DMS114 treated with DMSO at 0.1 percent for 48 hours (cell line): ENCODE measurements around the gene OR7G1.

Experiments
- DNase-seq: peaks from one replicate; lab custom pipeline; 2025; ENCODE audit not compliant: unreplicated experiment; lab: John Stamatoyannopoulos, UW

Gene OR7G1

GRCh38 chr19:9115307-9115813 is at the start of gene OR7G1:
TSS of gene OR7G1 (minus strand) at chr19:9115763. CDS start at chr19:9115763, 0 bp downstream.
- DNase-seq, result no peak

- no peak for DNase-seq
These were observed 49.7 kb upstream of the OR7G1 start for GRCh38 chr19:9165261-9165660.

DNA sequence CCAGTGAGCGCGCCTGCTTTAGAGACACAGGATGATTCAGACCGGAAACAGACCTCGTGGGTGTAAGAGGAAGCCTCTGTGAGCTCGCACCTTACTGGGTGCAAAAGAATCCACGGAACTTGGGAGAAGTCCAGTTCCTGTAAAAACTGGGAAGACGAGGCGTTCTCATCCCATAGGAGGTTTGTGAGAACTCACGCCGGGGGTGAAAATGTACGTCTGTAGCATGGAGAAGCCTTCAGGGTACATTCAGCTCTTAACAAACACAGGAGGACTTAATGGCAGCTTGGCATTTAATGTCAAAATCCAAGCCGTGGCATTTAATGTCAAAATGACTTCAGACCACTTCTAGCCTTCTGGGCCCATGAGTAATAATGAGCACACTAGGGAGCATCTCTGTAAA is 45.9 kb upstream of the OR7G1 start:
- DNase-seq, result no peak

DNA sequence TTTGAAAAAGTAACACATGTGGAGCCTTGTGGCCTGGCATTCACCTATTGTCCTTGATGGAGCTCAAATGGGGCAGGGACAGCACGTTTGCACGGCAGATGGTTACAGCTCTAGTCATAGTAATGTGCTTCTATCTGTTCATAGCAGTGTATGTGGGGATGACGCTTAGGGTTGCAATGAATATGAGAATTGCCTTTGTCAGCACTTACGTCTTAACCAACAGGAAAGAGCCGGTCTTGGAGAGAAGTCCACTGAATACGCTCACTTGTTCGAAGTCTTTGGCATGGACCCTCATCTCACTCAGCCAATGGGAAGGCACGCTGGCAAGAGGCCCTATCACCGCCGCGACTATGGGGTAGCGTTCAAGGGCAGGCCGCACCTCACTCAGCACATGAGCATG is 44.3 kb upstream of the OR7G1 start:
- DNase-seq, result no peak

DNA sequence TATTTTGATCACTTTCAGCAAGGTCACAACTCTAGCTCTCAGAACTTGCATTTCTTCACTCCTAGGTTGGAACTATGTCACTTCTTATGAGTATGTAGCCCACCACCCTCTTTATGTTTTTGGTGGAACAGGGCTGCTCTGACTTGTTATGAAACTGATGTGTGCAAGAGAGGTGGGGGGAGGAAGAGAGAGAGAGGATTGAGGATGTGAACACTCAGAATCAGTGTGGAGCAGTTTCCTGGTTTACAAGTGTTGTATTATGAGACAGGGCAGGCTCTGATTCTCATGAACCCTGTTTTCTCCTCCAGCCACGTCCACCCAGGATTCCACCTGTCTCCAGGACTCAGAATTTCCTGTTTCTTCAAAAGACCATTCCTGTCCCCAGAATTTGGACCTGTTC is 40.7 kb upstream of the OR7G1 start:
- no peak for DNase-seq

- DNase-seq, result no peak
These were observed 40.0 kb upstream of the OR7G1 start for GRCh38 chr19:9155591-9155990.

- DNase-seq, result no peak
These were observed 35.8 kb upstream of the OR7G1 start for GRCh38 chr19:9151367-9151766.

DNA sequence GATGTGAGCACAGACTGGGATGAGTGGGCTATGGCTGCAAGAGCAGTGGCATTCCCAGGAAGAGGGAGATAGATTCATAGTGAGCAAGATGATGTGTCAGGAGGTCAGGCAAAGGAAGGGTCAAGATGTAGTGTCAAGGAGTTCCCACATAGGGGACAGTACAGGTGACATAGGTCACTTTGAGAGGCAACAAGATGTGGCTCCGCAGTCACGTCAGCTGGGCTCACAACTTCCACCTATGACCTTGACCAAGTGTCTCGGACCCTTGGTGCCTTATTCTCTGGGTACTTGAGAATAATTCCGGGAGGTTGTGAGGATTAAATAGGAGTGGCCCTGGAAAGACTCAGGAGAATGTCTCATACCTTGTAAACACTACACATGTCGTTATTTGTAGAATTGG is 35.1 kb upstream of the OR7G1 start:
- no peak for DNase-seq

DNA sequence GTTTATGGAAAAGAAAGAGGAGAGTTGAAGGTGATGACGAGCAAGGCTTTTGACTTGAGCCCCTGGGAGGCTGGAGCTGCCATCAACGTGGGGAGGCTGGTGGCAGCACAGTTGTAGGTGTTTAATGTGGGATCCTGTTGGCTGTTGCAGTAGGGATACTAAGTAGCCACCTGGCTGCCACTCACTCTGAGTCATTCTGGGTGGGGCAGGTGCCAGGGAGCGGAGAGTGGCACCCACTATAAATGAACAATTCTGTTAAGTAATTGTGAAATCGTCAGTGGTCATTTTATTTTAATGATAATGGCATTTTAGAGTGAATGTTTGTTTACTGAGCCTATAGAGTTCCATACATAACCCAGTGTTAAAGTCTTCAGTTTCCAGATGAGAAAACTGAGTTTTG is 34.4 kb upstream of the OR7G1 start:
- DNase-seq, result no peak

DNA sequence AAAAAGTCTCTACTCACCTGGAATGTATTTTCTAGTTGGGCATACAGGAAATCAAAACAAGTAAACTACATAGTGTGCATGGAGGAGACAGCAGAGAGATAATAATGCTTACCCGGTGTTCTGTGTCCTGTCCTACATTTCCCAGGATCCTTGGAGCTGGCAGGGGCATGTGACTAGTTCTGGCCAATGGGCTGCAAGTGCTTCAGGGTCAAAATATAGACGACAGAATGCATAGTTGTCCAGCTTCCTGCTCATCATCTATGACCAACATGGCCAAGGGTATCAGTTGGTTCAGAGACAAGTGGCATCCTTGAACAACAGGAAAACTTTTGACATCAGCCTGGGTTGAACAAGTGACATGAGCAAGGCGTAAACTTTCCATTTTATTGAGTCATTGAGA is 33.1 kb upstream of the OR7G1 start:
- DNase-seq, result no peak

GRCh38 chr19:9146882-9147281 is 31.3 kb upstream of the OR7G1 start:
- DNase-seq, result no peak

DNA sequence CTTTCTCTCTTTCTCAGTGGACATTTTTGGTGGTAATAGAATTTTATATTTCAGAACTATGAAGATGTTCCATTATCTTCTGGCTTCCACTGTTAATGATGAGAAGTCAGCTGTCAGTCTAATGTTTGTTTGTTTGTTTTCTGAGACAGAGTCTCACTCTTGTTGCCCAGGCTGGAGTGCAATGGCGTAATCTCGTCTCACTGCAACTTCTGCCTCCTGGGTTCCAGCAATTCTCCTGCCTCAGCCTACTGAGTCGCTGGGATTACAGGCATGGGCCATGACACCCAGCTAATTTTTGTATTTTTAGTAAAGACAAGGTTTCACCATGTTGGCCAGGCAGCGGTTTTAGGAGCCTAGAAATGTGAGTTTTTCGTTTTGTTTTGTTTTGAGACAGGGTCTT is 29.4 kb upstream of the OR7G1 start:
- DNase-seq, result no peak

GRCh38 chr19:9140159-9140874 is 24.8 kb upstream of the OR7G1 start, which contains the start of gene ZNF317:
TSS of gene ZNF317 (plus strand) at chr19:9140397. CDS start at chr19:9156017, 15,620 bp downstream.
- DNase-seq, result peak; percentile 80

DNA sequence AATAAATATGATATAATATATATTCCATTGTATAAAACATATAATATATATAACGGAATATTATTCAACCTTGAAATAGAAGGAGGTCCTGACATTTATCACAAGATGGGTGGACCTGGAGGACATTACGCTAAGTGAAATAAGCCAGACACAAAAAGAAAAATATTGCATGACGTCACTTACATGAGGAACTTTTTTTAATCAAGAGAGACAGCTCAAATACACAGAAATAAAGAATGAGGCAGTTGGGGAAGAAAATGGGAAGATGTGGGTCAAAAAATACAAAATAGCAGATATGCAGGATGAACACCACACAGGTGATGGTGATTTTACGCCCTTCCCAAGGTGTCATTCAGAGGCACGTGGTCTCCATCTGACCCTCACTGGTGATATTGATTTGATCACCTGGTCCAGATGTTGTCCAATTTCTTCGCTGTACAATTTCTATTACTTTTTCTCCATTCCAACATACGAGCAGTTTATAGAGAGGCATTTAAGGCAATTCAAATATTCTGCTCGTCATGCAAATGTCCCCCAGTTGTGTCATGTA is 24.1 kb upstream of the OR7G1 start:
- peak; percentile 16 for DNase-seq

GRCh38 chr19:9132422-9132821 is 16.9 kb upstream of the OR7G1 start:
- DNase-seq, result no peak

DNA sequence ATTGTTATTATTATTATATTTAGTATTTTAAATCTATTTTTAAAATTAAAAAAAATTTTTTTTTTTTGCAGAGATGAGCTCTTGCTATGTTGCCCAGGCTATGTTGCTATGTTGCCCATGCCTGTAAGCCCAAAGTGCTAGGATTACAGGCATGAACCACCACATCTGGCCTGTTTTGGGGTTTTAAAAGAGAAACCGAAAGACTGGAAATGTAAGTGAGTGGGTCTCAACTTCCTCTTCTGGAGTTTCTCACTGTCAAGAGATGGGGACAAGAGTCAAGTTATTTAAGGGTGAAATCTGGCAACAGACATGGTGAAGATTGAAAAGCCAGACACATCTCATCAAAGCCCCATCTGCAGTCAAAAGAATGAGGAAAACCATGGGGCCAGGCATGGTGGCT is 15.4 kb upstream of the OR7G1 start:
- no peak for DNase-seq

DNA sequence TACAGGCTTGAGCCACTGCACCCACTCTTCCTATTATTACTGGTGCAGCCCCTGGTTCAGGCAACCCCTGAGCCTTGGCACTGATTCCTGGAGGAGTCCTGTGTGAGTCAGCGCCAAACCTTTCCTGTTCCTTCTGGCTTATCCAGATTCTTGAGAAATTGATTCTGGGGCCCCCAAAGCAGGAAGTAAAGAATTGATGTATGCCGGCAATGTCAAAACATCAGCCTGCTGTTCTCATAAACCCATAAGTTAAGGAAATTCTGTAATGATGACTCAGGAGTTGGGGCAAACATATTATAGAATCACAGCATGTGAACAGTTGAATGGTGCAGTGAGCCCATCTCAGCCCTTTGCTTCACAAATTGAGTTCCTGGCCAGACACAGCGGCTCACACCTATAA is 12.6 kb upstream of the OR7G1 start:
- no peak for DNase-seq

DNA sequence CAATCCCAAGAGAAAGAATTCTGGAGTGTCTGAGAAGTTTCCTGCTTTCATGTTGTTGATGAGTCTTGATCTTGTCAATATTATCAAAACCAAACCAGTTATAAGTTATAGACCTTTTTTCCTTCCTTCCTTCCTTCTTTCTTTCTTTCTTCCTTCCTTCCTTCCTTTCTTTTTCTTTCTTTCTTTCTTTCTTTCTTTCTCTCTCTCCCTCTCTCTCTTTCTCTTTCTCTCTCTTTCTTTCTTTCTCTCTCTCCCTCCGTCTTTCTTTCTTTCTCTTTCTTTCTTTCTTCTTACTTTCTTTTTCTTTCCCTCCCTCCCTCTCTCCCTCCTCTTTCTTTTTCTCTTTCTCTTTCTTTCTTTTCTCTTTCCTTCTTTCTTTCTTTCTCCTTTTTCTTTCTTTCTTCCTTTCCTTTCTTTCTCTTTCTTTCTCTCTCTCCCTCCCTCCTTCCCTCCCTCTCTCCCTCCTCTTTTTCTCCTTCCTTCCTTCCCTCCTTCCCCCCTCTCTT is 11.4 kb upstream of the OR7G1 start, which contains the start of gene OR7G3:
TSS of gene OR7G3 (minus strand) at position 51 of the 506 bp plus-strand sequence. CDS start at position 51, 0 bp downstream.
- DNase-seq, result no peak

DNA sequence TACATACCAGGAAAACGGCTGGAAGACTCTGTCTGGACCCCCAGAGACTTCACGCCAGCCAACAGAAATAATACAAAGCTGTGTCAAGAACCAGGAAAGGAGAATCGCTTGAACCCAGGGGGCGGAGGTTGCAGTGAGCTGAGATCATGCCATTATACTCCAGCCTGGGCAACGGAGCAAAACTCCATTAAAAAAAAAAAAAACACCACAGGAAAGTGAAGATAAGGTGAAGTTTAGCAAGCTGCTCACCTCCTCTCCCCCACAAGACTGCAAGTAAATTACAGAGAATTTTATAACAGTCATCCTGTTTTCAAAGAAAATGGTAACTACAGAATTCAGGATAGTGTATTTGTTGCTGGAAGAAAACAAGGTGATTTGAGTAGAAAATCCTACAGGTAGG is 984 bp upstream of the OR7G1 start:
- no peak for DNase-seq

GRCh38 chr19:9109959-9110358 is 5.6 kb downstream of the OR7G1 start:
- DNase-seq, result no peak

DNA sequence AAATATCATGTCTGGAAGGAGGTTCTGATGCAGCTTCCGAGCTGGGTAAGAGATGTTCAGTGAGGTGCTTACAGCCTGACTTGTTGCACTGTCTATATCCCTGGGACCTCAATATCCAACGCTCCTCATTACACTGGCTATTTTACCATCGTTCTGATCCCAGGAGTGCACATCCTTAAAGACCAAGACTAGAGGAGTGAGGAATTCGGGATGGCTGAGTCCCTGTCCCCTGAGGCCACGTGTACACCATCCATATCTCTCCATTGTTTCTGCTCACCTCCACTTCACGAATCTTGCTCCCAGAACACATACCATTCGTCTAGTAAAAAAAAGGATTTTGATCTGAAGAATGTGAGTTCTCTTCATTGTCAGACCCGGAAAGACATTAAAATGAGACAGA is 8.2 kb downstream of the OR7G1 start, which contains the start of gene OR7G2:
TSS of gene OR7G2 (minus strand) at position 101 of the 400 bp plus-strand sequence. CDS start 4,232 bp downstream, outside the sequence.
- no peak for DNase-seq

DNA sequence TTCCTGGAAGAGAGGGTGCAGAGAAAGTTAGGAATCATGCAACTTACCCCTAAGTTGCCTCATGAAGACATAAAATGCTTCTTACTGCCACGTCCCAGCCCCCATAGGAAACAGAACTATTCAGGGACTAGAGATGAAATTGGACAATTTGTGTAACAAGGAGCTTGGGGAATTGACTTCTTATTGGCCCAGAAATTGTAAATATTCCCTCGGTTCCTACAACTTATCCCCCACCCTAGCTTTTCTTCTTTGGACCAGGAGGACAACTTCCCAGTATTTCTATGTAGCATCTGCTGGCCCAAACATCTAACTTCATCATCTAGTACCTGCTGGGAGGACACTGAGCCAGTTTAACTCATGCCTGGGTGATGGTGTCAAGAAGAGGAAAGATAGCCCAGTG is 28.8 kb downstream of the OR7G1 start, which contains the start of gene OR1M1:
TSS of gene OR1M1 (plus strand) at position 301 of the 400 bp plus-strand sequence. CDS start 6,184 bp downstream, outside the sequence.
- DNase-seq, result no peak
